HepG2 (cell line): Measurements from ENCODE around the gene ZNHIT1. TPM values are rescaled to one million over a fixed set of nuclear protein-coding genes. Genes with fewer than 3 reads are reported as not detected.

Experiments used
- ARID4A ChIP-seq: sonication (generic); formaldehyde crosslinking; IDR thresholded peaks from 2 replicates; pipeline ENCODE4 v1.5.0; 2020; ENCODE audit warnings: mild to moderate bottlenecking, missing genetic modification reagents, borderline replicate concordance
- ELF3 ChIP-seq: IDR thresholded peaks from 2 replicates; pipeline ENCODE4 v1.6.1; 2016; ENCODE audit warnings: missing genetic modification reagents, missing compliant biosample characterization
- FLYWCH1 ChIP-seq: sonication (generic); formaldehyde crosslinking; IDR thresholded peaks from 2 replicates; pipeline ENCODE4 v1.8.1; 2023; ENCODE audit warnings: mild to moderate bottlenecking, missing genetic modification reagents
- HDAC1 ChIP-seq: sonication (generic); formaldehyde crosslinking; IDR thresholded peaks from 2 replicates; pipeline ENCODE4 v1.5.1; 2020; ENCODE audit warnings: mild to moderate bottlenecking, missing genetic modification reagents
- NFAT5 ChIP-seq: sonication (generic); formaldehyde crosslinking; IDR thresholded peaks from 2 replicates; pipeline ENCODE4 v1.4.0; 2020; ENCODE audit warnings: missing genetic modification reagents
- RBM39 ChIP-seq: fragments of 200-400 bp; formaldehyde crosslinking; IDR thresholded peaks from one replicate; pipeline ENCODE4 v1.6.1; 2018; ENCODE audit warnings: antibody characterized with exemption, mild to moderate bottlenecking, low read depth, low read length; ENCODE audit not compliant: poor library complexity, severe bottlenecking
- RCOR2 ChIP-seq: IDR thresholded peaks from 2 replicates; pipeline ENCODE4 v1.6.1; 2016; ENCODE audit warnings: missing biosample characterization, missing genetic modification reagents
- SMC3 ChIP-seq: IDR thresholded peaks from 2 replicates; pipeline ENCODE4 v1.6.1; 2011; ENCODE audit warnings: low read length, improper control_type of control experiment
- SRSF9 ChIP-seq: fragments of 200-400 bp; formaldehyde crosslinking; IDR thresholded peaks from 2 replicates; pipeline ENCODE4 v1.6.1; 2018; ENCODE audit warnings: borderline replicate concordance, mild to moderate bottlenecking, low read depth, low read length; ENCODE audit not compliant: insufficient read depth, poor library complexity, severe bottlenecking
- TBP ChIP-seq: sonication (generic); formaldehyde crosslinking; IDR thresholded peaks from 2 replicates; pipeline ENCODE4 v1.5.0; 2020; ENCODE audit warnings: missing genetic modification reagents
- ZBTB44 ChIP-seq: sonication (generic); formaldehyde crosslinking; IDR thresholded peaks from 2 replicates; pipeline ENCODE4 v1.4.0; 2020; ENCODE audit warnings: missing genetic modification reagents
- ZEB1 ChIP-seq: IDR thresholded peaks from 2 replicates; pipeline ENCODE4 v1.6.1; 2012; ENCODE audit warnings: mild to moderate bottlenecking, low read depth, inconsistent platforms; ENCODE audit not compliant: insufficient replicate concordance
- ZNF263 ChIP-seq: sonication (generic); formaldehyde crosslinking; IDR thresholded peaks from 2 replicates; pipeline ENCODE4 v1.4.0; 2020; ENCODE audit warnings: missing genetic modification reagents
- ZNF576 ChIP-seq: sonication (generic); formaldehyde crosslinking; IDR thresholded peaks from 2 replicates; pipeline ENCODE4 v1.4.0; 2020; ENCODE audit warnings: mild to moderate bottlenecking, missing genetic modification reagents
- ZNF709 ChIP-seq: sonication (generic); formaldehyde crosslinking; IDR thresholded peaks from 2 replicates; pipeline ENCODE4 v1.5.0; 2020; ENCODE audit warnings: mild to moderate bottlenecking, missing genetic modification reagents
- ZNF780A ChIP-seq: sonication (generic); formaldehyde crosslinking; IDR thresholded peaks from 2 replicates; pipeline ENCODE4 v1.8.0; 2022; ENCODE audit warnings: mild to moderate bottlenecking, missing genetic modification reagents, moderate library complexity
- polyA plus RNA-seq, 8 experiments: library from polyadenylated mRNA; depleted of rRNA in 3 of 8; stranded (reverse) in 7 of 8; unstranded in 1 of 8; fragments of >200 nt; fragmentation: Illumina TruSeq in 4 of 8; extraction: Trizol in 4 of 8; gene quantifications; 2 replicates each; pipeline versions ENCODE4 v1.2.1 to v1.2.3, GENCODE V29; 2011 to 2016; ENCODE audit warnings: low read depth in 4 of 8, missing spikeins in 1 of 8, mixed read lengths in 1 of 8; ENCODE audit not compliant: insufficient read depth in 1 of 8
- total RNA-seq, 5 experiments: library from RNA; depleted of rRNA; stranded (reverse); fragments of >200 nt; fragmentation: Illumina TruSeq; extraction: Trizol; gene quantifications; 2 replicates each; pipeline ENCODE4 v1.2.3, GENCODE V29; 2016; ENCODE audit warnings: low read depth in 1 of 5

ZNHIT1 gene
- total and polyA plus RNA-seq, 2 of the 13 experiments (the other 11 are each of a cell fraction or from before 2014, with no cell fraction given) = 32.5 to 64.5 TPM

GRCh38 chr7:101244375-101245146 is 26.6 kb downstream of the ZNHIT1 start, which contains the start of gene FIS1 (continued):
- peak; percentile 75 for TF ChIP-seq ZNF263 (CRISPR knock-in tag)
- no peak for TF ChIP-seq ZEB1
- TF ChIP-seq SRSF9 = no peak
- peak; percentile 89 for TF ChIP-seq RBM39
- peak; percentile 92 for TF ChIP-seq ARID4A
- peak; percentile 75 for TF ChIP-seq HDAC1 (CRISPR knock-in tag)
- no peak for TF ChIP-seq TBP (CRISPR knock-in tag)
- TF ChIP-seq SMC3 = peak; percentile 46; the same call in 1 of the 2 replicates
- TF ChIP-seq ZNF576 (CRISPR knock-in tag) = 0 out of 2 replicates have a peak, but pooled peaks have one; percentile 22
- 0 out of 2 replicates have a peak, but pooled peaks have one; percentile 68 for TF ChIP-seq ZBTB44 (CRISPR knock-in tag)
- TF ChIP-seq RCOR2 (CRISPR knock-in tag) = peak; percentile 64; the same call in 1 of the 2 replicates
- 0 out of 2 replicates have a peak, but pooled peaks have one; percentile 24 for TF ChIP-seq NFAT5 (CRISPR knock-in tag)
- TF ChIP-seq ZNF709 = peak; percentile 78; the same call in 1 of the 2 replicates
- 0 out of 2 replicates have a peak, but pooled peaks have one; percentile 19 for TF ChIP-seq ZNF780A (CRISPR knock-in tag)
- no peak for TF ChIP-seq FLYWCH1 (CRISPR knock-in tag)
- TF ChIP-seq ELF3 (CRISPR knock-in tag) = peak; percentile 44; the same call in 1 of the 2 replicates
